Measurements from ENCODE around the gene CHST12. TPM values are rescaled to one million over a fixed set of nuclear protein-coding genes. Genes with fewer than 3 reads are reported as not detected.
"Not testable (repeated sequence)": the region's sequence is repeated elsewhere in the genome, so short reads cannot be mapped to it uniquely, and the experiment has no call there.

CHST12 gene
- total RNA-seq, 1 experiment from 2014 or later: 12.9 TPM

DNA sequence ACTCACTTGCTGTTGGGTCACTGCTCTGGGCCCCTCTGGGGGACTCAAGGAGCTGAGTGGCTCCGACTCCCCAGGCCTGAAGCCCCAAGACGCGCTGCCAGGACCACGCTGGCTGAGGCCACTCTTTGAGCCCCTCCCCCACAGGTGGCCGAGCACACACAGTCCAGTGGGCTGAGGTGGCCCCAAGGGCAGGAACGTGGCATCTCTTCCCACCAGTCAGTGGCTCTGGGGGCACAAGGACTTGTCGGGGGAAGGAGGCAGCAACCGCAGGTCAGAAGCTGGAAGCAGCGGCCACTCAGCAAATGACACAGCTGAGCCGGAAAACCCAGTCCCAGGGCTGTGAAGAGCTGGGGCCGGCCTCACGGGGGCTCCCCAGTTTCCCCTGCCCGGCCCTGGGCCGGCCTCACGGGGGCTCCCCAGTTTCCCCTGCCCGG lies 48.7 kb downstream of the CHST12 start:
- ChIA-PET CTCF (interaction anchor here (0.5 to 2.3 kb wide), 4 partner anchors 17 to 868 kb away, joined by 4 to 46 read pairs (median 6); no protein-coding TSS in a partner anchor), POLR2A (ENCODE audit: unreplicated experiment) (interaction anchor here (0.6 to 1.2 kb wide), 2 partner anchors 35 to 104 kb away, joined by 6 read pairs; no protein-coding TSS in a partner anchor)
- ATAC-seq (peak; percentile 3), DNase-seq (no peak)
- no peak overlapping the region for H3K27ac ChIP-seq (ENCODE audit: low read length)
- intact Hi-C loops (cut with micrococcal nuclease): no loop called here
- H3K27me3 ChIP-seq (ENCODE audit: low read length): no peaks in the 10 kb centered on the region
- TF ChIP-seq, protein P1, sequence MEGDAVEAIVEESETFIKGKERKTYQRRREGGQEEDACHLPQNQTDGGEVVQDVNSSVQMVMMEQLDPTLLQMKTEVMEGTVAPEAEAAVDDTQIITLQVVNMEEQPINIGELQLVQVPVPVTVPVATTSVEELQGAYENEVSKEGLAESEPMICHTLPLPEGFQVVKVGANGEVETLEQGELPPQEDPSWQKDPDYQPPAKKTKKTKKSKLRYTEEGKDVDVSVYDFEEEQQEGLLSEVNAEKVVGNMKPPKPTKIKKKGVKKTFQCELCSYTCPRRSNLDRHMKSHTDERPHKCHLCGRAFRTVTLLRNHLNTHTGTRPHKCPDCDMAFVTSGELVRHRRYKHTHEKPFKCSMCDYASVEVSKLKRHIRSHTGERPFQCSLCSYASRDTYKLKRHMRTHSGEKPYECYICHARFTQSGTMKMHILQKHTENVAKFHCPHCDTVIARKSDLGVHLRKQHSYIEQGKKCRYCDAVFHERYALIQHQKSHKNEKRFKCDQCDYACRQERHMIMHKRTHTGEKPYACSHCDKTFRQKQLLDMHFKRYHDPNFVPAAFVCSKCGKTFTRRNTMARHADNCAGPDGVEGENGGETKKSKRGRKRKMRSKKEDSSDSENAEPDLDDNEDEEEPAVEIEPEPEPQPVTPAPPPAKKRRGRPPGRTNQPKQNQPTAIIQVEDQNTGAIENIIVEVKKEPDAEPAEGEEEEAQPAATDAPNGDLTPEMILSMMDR (conservative IDR thresholded peaks at IDR 0.05; ENCODE audit: low read depth, low read length): no peak
- TF ChIP-seq EZH2phosphoT487 (IDR thresholded peaks at IDR 0.05; ENCODE audit: borderline replicate concordance, low read length) (no peak), EZH2 (IDR thresholded peaks at IDR 0.05; ENCODE audit: low read length, unreplicated experiment) (no peak)
- H3K4me3 ChIP-seq (ENCODE audit: low read length): no peak overlapping the region
- H3K79me2 ChIP-seq (ENCODE audit: low read length): no peaks in the 10 kb centered on the region
- no peaks in the 10 kb centered on the region for H3K9me3 ChIP-seq (ENCODE audit: low read length)
- no peaks in the 10 kb centered on the region for H4K20me1 ChIP-seq (ENCODE audit: low read length)
- no peak overlapping the region; the same call in 1 of the 2 replicates for H3K9ac ChIP-seq (ENCODE audit: low read length)
- peak overlapping the region; percentile 95 for H2AFZ ChIP-seq (ENCODE audit: low read length)
- H3K9me2 ChIP-seq (replicated peaks; ENCODE audit: low read length): no peaks in the 10 kb centered on the region
- no peaks in the 10 kb centered on the region for H3K36me3 ChIP-seq (ENCODE audit: low read depth, low read length)
- no peaks in the 10 kb centered on the region for H3F3A ChIP-seq (ENCODE audit: low read length, unreplicated experiment)
- peak overlapping the region; percentile 89 for H3K4me2 ChIP-seq (ENCODE audit: low read length)
- H3K4me1 ChIP-seq (ENCODE audit: insufficient read depth, low read length): peaks cover 7% of the 10 kb centered on the region
- no TSS peak for BruUV-seq (replicated peaks)

DNA sequence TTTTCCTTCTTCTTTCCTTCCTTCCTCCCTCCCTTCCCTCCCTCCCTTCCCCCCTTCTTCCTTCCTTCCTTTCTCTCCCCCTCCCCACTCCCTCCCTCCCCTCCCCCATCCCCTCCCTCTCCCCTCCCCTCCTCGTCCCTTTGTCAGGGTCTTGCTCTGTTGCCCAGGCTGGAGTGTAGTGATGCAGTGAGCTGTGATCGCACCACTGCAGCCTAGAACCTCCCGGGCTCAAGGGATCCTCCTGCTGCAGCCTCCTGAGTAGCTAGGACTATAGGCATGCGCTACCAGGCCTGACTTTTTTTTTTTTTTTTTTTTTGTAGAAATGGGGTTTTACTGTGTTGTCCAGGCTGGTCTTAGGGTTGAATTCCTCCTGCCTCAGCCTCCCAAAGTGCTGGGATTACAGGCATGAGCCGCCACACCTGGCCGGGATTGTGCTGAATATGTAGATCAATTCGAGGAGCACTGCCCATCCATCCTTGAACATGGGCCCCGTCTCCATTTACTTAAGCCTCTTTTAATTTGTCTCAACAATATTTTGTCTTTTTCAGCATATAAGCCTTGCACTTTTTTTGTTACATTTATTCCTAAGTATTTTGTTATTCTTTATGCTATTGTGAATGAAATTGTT lies 49.3 kb downstream of the CHST12 start:
- Histone ChIP-seq H3K9me3 (ENCODE audit: low read length) (no peaks in the 10 kb centered on the region), H3F3A (ENCODE audit: low read length, unreplicated experiment) (no peaks in the 10 kb centered on the region), H3K36me3 (ENCODE audit: low read depth, low read length) (no peaks in the 10 kb centered on the region), H4K20me1 (ENCODE audit: low read length) (no peaks in the 10 kb centered on the region), H3K9me2 (replicated peaks; ENCODE audit: low read length) (no peaks in the 10 kb centered on the region), H3K9ac (ENCODE audit: low read length) (no peak overlapping the region), H3K4me3 (ENCODE audit: low read length) (no peak overlapping the region), H3K79me2 (ENCODE audit: low read length) (no peaks in the 10 kb centered on the region), H3K4me2 (ENCODE audit: low read length) (no peak overlapping the region), H3K27ac (ENCODE audit: low read length) (no peak overlapping the region), H2AFZ (ENCODE audit: low read length) (no peak overlapping the region), H3K27me3 (ENCODE audit: low read length) (no peaks in the 10 kb centered on the region), H3K4me1 (ENCODE audit: insufficient read depth, low read length) (peaks cover 7% of the 10 kb centered on the region)
- CTCF ChIA-PET: interaction anchor here (1.5 to 2.3 kb wide), 2 partner anchors 16 to 40 kb away, joined by 4 to 46 read pairs; no protein-coding TSS in a partner anchor
- intact Hi-C loops (cut with micrococcal nuclease): no loop called here
- no TSS peak for BruUV-seq (replicated peaks)
- POLR2A ChIA-PET (ENCODE audit: unreplicated experiment): no interaction called here
- TF ChIP-seq, protein P1 (conservative IDR thresholded peaks at IDR 0.05; ENCODE audit: low read depth, low read length): no peak
- no peak for TF ChIP-seq EZH2phosphoT487 (IDR thresholded peaks at IDR 0.05; ENCODE audit: borderline replicate concordance, low read length)
- DNase-seq: no peak
- no peak for ATAC-seq

DNA sequence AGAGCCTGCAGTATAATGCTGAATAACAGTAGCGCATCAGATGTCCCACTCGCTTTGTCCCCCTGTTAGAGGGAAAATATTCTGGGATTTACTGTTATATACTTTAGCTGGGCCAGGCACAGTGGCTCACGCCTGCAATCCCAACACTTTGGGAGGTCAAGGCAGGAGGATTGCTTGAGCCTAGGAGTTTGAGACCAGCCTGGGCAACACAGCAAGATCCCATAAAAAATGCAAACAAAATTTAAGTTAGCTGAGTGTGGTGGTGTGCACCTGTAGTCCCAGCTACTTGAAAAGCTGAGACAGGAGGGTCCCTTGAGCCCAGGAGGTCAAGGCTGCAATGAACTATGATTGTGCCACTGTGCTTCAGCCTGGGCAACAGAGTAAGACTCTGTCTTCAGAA lies 50.4 kb downstream of the CHST12 start:
- POLR2A ChIA-PET (ENCODE audit: unreplicated experiment); intact Hi-C loops (cut with micrococcal nuclease): not testable (repeated sequence)

More for the DNA sequence above, 50.4 kb downstream of the CHST12 start:
- not testable (repeated sequence) for H3K79me2 ChIP-seq (ENCODE audit: low read length); H3K27me3 ChIP-seq (ENCODE audit: low read length); H3K27ac ChIP-seq (ENCODE audit: low read length); H3F3A ChIP-seq (ENCODE audit: low read length, unreplicated experiment); H3K9me2 ChIP-seq (replicated peaks; ENCODE audit: low read length); H3K4me1 ChIP-seq (ENCODE audit: insufficient read depth, low read length); H2AFZ ChIP-seq (ENCODE audit: low read length); ATAC-seq; H4K20me1 ChIP-seq (ENCODE audit: low read length); H3K4me2 ChIP-seq (ENCODE audit: low read length); H3K36me3 ChIP-seq (ENCODE audit: low read depth, low read length); H3K9ac ChIP-seq (ENCODE audit: low read length); H3K9me3 ChIP-seq (ENCODE audit: low read length); H3K4me3 ChIP-seq (ENCODE audit: low read length); BruUV-seq (replicated peaks); DNase-seq
- CTCF ChIA-PET: interaction anchor here (0.6 to 0.7 kb wide), 2 partner anchors 47 to 227 kb away, joined by 3 to 4 read pairs; no protein-coding TSS in a partner anchor
